NK-92 (cell line): ENCODE results near the gene TENT5C.
A peak's percentile ranks its signal among the peaks of the same experiment; 100 is the strongest.

ENCODE experiments used
- DNase-seq: peaks from one replicate; lab custom pipeline; 2025; ENCODE audit not compliant: unreplicated experiment; lab: John Stamatoyannopoulos, UW

The TENT5C gene

DNA sequence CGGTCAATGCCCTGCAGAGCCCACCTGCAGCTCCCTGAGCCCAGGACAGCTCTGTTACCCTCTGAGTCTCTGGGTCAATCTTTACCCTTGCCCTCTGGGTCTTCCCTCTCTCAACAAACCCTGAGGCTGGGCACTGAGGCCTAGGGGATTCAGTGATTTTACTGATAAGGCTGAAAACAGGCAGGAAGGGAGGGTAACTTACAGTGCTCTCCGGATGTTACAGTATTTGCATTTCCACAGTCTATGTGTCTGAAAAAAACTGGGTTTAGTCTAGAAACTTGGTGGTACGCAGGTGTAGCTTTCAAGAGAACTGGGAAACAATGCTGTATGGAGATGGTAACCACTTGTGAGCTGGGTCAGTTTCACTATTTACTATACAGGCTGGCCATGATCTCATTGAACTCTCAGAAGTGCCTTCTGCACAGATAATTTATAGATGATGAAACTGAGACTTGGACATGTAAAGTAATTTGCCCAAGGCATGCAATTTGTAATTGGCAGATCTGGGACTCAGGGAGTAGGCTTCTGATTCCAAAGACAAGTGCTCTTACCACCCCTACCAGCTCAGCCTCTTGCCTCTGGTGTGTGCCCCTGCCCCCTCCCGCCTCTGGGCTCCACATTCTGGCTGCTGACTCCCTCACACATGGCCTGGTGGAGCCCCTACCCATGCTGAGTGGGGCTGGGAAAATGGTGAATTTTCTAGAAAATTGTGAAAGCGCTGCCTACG, 48.8 kb downstream of the TENT5C start:
- no peak for DNase-seq

DNA sequence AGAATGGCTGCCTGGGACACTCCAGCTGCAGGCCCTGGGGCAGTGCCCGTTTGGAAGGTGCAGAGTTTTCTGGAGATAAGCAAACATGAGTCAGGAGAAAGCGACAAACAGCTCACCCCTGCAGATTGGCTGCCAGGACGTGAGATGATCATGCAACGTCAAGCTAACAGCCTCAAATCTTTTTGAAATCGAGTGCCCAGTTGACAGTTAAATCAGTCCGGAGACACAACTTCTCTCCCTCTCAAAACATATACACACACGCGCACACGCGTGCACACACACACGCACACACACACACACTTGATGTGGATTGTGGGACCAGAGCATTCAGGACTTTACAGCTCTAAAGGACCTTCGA, 49.4 kb downstream of the TENT5C start:
- DNase-seq = no peak

DNA sequence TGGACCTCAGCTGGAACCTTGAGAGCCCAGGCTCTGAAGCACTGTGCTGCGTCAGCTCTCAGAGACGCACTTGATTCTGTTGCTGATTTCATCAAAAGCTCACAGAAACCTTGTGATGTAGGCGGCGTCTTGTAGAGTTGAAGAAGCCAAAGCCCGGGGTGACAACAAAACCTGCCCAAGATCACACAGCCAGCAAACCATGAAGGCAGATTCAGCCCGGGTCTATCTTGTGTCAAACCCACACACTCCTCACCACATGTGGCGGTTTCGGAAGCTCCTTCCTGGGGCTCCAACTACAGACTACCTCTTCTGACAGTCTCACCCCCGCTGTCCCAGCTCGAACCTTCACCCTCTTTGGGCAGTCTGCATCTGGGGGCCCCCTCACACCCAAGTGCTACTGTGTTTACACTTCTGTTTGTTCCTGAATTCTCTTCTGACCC, 50.4 kb downstream of the TENT5C start:
- DNase-seq = peak; percentile 64

DNA sequence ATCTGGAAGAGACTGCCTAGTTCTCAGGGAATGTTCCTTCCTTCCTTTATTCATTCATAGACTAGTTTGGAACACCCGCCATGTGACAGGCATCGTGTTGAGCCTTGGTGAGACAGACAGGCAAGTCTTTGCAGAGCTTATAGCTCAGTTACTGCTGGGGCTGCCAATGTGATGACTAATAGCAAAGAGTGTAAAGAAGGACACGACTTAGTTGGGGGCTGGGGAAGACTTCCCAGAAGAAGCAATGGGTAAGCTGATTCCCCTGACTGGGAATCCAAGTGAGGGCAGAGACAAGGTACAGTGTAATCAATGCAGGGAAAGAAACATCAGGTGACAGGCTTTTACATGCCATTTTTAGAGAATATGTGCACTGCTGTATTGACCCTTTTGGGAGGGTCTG, 51.2 kb downstream of the TENT5C start:
- no peak for DNase-seq

DNA sequence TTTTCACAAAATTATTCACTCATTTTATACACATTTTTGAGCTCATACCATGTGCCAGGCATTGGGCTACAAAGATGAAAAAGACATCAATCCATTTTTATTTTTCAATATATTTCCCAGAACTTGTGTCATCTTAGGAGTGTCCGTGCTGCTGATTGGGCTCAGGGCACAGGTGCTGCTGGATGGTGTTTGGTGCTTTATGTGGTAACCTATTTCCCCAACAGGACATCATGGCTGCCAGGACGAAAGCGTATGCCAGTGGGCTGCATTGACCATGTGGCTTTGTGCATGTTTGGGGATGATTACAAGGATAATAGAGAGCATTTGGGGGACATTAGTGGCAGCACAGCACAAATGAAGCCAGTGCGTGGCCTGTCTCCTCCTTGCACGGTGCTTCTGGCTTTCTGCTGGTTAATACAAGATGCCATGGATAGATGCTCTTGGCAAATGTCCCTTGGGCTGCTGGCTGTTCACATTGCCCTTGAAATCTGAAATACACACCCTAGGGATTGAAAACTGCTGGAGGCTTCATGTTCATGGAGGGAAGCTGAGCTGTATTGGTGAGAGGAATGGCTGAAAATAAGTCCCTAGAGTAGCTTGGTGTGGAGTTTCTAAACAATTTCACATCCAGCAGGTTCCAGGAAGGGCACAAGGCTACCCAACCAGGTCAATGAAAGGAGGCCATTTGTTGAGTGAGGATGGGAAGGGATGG, 52.3 kb downstream of the TENT5C start:
- DNase-seq = no peak

DNA sequence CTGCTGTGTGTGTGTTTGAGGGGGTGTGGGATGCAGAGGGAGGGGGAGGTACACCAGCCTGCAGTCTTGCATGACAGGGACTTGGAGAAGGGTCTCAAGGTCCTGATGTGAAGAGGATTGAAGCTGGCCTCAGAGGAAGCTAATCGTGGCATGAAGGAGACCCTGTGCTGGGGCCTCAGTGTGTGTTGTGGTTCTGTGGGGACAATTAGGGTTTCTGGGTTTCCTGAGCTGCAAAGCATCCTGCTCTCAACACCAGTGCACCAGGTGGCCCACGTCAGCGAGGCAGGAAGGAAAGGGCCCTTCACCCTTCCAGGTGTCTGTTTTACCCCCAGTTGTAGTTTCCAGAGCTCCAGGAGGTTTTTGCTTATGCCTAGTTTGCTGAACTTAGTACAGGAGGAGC, 52.8 kb downstream of the TENT5C start:
- peak; percentile 12 for DNase-seq

DNA sequence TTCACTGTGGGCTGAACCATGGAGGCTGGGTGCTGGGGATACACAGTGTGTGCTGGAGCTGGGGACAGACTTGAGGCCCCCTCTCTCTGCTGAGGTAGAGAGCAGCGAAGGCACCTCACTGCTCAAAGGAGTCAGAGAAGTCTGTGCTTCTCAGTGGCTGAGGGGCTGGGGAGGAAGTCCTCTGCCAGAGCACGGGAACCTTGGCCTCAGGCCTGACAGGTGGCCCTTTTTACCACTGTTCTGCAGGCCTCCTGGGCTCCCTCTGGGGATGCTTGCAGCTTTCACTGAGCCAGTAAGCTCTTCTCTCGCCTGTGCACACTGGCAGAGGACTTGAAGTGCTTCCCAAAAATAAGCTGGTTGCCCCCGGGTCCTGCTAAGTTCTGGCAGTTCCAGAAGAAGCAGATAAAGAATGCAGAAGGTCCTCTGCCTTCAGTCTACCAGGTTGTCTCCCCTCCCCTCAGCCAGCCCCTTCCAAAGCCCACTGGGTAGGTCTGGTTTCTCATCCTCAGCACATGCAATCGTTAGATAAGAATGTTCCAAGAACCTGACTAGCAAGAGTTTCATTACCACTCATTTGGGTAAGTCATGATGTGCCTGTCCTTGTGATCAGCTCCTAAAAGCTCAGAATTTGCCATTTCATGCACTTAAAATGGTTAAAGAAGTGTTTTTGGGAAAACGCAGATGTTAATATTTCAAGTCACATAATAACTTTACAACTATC, 53.9 kb downstream of the TENT5C start:
- no peak for DNase-seq

DNA sequence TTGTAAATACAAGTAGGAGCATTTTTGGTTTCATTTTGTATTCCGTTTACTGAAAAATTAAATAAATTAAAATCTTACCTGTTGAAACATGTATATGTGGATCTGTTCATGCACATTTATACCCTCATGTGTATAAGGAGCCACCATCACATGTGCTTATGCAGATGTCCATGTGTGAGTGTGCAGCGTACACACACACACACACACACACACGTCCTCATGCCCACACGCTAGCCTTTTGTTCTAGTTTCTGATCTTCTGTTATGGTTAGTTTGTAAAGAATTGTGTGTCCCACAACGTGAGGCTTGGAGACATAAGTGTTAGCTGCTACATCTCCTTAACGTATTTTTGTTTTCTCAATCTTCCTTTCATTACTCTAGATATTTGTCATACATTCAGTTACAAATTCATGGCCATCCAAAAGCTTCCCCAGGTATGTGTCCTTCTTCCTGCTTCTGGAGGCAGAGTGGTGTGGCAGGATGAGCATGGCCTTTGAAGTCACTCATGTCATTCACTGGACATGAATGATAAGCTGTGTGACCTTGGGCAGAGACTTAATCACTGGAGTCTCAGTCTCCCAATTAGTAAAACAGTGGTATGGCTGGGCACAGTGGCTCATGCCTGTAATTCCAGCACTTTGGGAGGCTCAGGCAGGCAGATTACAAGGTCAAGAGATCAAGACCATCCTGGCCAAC, 54.6 kb downstream of the TENT5C start:
- no peak for DNase-seq

DNA sequence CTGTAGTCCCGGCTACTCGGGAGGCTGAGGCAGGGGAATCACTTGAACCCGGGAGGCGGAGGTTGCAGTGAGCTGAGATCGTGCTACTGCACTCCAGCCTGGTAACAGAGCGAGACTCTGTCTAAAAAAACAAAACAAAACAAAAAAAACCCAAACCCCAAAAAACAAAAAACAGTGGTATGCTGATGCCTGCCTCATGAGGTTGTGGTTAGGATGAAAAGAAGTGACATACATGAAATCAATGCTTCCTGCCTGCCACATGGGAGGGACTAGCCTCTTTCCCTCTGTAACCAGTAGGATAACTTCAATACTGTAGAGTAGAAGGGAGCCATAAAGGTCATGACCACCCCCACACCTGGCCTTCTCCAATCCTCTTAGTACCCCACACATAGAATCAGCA, 55.2 kb downstream of the TENT5C start:
- DNase-seq = no peak

DNA sequence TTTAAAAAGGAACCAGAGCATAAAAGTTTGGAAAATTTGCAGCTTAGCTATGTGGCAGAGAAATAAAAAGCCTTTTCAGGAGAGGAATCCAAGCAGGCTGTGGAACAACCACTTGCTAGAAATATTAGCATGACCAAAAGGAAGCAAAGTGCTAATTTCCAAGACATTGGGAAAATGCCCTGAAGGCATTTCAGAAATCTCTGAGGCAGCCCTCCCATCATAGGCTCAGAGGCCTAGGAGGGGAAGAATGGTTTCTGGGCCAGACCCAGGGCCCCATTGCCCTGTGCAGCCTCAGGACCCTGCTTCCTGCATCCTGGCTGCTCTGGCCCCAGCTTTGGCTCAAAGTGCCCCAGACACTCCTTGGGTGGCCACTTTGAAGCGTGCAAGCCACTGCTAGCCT, 56.8 kb downstream of the TENT5C start:
- DNase-seq = no peak

DNA sequence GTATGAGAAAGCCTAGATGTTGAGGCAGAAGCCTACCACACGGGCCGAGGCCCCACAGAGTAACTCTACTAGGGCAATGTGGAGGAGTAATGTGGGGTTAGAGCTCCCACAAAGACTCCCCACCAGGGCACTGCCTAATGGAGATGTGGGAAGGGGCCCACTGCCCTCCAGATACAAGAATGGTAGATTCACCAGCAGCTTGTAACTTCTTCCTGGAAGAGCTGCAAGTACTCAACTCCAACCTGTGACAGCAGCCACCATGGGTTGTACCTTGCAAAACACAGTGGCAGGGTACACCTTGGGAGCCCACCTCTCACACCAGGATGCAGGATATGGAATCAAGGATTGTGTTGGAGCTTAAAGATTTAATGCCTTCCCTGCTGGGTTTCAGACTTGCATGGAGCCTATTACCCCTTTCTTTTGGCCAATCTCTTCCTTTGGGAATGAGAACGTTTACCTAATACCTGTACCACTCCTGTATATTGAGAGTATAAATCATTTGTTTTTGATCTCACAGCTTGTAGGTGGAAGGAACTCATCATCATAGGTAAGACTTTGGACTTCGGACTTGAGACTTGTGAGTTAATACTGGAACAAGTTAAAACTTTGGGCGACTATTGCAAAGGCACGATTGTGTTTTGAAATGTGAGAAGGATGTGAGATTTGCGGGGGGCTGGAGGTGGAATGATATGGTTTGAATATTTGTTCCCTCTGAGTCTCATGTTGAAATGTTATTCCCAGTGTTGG, 57.5 kb downstream of the TENT5C start:
- no peak for DNase-seq

DNA sequence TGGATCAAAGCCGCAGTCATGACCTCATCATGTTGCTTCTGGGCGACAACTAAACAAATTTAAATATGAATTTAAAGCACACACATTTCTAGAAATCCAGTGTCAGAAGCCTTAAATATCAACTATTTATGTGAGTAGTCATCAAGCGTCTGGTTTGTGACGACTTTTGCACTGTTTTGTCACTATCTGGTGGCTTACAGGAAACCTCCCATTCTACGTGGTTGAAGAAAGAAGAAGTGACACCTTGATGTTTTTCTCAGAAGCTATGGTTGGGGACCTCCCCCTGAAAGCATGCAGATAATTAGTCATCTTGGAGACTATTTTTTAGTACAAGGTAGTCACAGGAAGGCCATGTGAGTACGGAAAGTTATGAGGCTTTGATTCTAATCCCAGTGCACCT, 58.5 kb downstream of the TENT5C start:
- no peak for DNase-seq

DNA sequence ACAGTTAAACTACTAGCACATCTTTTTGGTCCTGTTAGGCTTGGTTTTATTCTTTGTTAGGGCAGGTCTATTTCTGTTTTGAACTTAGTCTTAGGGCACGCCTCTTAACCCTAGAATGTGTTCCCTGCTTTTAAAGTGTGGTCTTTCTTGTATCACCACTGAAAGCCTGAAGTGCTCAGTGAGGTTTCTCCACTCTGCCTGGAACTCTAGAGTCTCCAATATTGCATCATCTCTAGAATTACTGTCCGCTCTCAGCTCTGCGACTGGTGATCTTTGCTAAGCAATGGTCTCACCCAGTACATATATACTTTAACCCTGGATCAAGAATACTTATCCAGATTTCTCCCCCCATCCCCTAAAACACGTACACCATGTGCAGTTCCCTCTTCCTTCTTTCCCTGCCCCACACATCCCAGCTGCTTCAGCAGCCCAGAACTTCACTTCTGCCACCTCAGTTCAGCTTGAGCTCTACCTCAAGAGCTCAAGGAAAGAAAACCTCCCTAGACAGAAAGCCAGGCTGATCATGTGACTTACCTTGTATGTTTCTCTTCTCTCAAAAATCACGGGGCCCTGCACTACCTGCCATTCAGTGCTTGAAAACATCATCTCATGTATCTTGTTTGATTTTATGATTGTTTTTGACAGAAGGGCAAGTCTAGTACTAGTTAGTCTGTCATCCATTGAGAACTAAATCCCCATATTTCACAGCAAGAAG, 59.9 kb downstream of the TENT5C start:
- no peak for DNase-seq

DNA sequence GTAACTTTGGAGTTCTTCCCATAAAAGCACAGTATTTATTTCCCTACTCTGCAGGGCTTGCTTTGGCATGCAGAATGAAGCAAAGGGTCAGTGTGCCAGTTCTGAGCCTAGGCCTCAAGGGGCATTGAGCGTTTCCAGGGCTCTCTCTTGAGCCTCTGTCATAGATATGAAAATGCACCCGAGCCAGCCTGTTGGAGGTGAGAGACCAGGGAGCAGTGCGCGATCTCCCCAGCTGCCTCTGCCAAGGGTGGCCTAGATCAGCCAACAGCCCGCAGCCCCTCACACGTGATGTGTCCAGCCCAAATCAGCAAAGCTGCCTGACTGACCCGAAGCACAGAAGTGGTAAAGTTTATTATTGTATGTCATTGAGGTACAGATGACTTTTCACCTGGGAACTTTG, 63.7 kb downstream of the TENT5C start:
- no peak for DNase-seq

DNA sequence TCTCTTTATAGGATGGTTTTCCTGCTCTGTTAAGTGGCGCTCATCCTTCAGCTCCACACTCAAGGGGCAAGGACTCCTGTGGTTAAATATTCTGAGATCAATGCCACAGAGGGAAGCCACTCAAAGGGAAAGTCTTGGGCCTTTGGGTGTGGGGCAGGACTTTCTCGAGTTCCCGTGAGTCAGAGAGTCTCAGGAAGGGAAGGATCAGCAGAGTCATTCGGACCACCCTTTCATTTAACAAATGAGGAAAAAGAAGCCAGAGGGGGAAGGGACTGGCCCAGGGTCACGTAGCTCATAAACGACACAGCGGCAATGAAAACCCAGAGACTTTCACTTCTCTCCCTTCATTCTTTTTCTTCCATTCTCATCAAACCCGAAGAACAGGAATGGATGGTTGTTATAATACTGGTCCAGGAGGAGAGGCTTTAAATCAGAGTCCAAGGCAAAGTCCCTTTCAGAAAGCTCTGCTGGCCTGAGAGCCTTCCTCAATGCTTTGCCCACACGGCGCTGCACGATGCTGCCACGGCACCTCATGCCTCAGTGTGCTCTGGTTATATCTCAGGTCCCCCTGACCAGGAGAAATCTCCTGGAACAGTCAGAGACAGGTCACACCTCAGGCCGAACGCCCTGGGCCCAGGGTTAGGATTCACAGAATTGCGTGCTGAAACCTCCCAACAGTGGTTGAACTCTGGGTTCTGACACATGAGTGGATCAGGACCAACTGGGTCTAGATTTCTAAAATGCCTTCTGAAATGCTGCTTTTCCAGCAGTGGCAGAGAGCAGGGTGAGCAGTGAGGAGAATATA, 65.3 kb downstream of the TENT5C start:
- no peak for DNase-seq

DNA sequence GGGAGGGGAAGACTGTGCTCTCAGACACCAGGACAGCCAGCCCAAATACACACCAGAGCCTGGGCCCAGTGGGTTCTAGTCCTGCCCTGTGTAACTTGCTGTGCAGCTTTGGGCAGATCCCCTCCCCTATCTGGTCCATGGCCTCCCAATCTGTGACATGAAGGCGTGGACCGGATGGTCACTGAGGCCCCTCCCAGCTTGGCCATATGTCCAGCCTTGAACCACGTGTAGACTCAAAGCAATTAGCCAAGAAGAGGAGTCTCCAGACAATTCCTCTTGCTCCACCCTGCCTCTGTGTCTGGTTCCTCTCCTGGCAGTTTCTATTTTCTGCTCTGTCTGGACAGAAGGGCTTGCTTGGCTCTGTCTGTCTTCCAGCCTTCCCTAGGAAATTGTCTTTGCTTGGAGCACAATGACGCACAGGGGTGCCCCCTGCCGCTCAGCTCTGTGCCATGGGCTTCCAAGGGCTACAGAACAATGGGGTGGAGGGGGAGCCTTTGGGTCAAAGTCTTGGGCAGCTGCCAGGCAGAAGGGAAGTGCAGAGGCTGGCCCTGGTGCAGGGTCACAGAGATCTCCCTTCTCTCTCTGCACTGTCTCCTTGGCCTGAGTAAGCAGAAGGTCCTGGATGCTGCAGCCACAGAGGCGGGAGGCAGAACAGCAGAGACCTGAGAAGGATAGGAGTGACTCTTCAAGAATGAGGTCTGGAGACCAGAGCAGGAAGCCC, 66.1 kb downstream of the TENT5C start:
- DNase-seq = no peak

DNA sequence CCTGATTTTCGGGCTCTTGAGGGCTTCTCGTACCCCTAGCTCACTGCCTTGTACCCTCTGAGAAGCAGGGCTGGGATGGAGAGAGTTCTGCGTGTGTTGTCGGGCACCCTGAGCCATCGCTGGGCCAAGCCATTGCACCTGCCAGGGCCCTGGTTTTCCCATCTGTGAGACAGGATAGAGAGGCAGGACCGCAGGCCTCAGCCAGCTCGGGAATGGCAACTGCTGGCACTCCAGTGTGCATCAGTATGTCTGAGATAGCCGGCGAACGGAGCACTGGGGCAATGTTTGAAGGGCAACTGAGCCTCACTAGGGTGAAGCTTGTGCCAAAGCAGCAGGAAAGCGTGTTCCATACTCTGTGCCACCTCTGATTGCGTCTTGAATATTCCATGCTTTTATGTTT, 66.9 kb downstream of the TENT5C start:
- no peak for DNase-seq

DNA sequence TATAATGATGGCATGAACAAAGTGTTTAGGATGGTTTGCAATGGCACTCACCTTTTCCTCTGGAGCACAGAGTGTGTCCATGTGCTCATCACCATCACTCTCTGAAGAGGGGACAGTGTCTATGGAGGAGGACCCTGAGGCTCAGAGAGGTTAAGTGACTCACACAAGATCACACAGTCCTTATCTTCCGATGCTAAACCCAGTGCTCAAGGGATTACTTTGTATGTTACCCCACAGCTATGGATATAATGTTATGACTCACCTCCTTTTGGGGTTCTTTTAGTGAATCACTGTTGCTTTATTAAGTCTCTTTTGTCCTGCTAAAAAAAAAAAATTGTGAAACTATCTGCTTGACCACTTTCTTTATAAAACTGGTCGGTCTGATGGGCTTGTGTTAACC, 67.6 kb downstream of the TENT5C start:
- no peak for DNase-seq
